IMR-90 (cell line): ENCODE results near the gene ARPC4. TPM values are rescaled to one million over a fixed set of nuclear protein-coding genes. Genes with fewer than 3 reads are reported as not detected.
A peak's percentile ranks its signal among the peaks of the same experiment; 100 is the strongest.

ENCODE experiments used
- ATAC-seq: fragments of 200-7000 bp; cut with Tn5 transposase; 2 replicates; pipeline ENCODE4 v1.9.1; 2020; ENCODE audit warnings: low read depth, mild to moderate bottlenecking, moderate library complexity
- BruUV-seq: library from RNA; stranded (reverse); fragments of 400-500 nt; replicated peaks from 2 replicates; lab custom pipeline; 2021; lab: Mats Ljungman, UMichigan
- CTCF ChIA-PET: fragments of 300-600 bp; formaldehyde crosslinking; extraction: SDS; loops from one replicate; lab custom pipeline; 2021; ENCODE audit warnings: antibody characterized with exemption; lab: Yijun Ruan, JAX
- POLR2A ChIA-PET: fragments of 300-600 bp; sonication (Branson Sonifier 250); formaldehyde crosslinking; loops from one replicate; lab custom pipeline; 2022; ENCODE audit warnings: antibody characterized with exemption; ENCODE audit not compliant: unreplicated experiment; lab: Charles Lee
- DNase-seq: peaks from one replicate; pipeline ENCODE4 v3.0.0; 2013
- H2AFZ ChIP-seq: replicated peaks from 2 replicates; pipeline ENCODE3; 2013; ENCODE audit warnings: low read length, mild to moderate bottlenecking; ENCODE audit not compliant: poor library complexity
- H2AK5ac ChIP-seq: 2 replicates; pipeline ENCODE4 v1.6.1; 2013; ENCODE audit warnings: low read depth, low read length, inconsistent platforms
- H2AK9ac ChIP-seq: replicated peaks from 2 replicates; pipeline ENCODE3; 2013; ENCODE audit warnings: mild to moderate bottlenecking, low read depth, low read length, moderate library complexity; ENCODE audit not compliant: poor library complexity
- H2BK120ac ChIP-seq: 2 replicates; pipeline ENCODE4 v1.6.1; 2013; ENCODE audit warnings: low read depth, low read length, inconsistent platforms
- H2BK15ac ChIP-seq: 3 replicates; pipeline ENCODE4 v1.6.1; 2013; ENCODE audit warnings: low read depth, low read length, inconsistent platforms
- H2BK20ac ChIP-seq: 2 replicates; pipeline ENCODE4 v1.6.1; 2013; ENCODE audit warnings: low read depth, mild to moderate bottlenecking, inconsistent platforms, low read length, moderate library complexity
- H2BK5ac ChIP-seq: 2 replicates; pipeline ENCODE4 v1.6.1; 2013; ENCODE audit warnings: mild to moderate bottlenecking, low read depth, low read length, inconsistent platforms; ENCODE audit not compliant: poor library complexity, severe bottlenecking
- H3K14ac ChIP-seq: replicated peaks from 2 replicates; pipeline ENCODE4 v1.6.1; 2013; ENCODE audit warnings: low read depth, low read length, inconsistent platforms
- H3K18ac ChIP-seq: 2 replicates; pipeline ENCODE4 v1.6.1; 2013; ENCODE audit warnings: low read depth, low read length, control low read depth
- H3K23ac ChIP-seq: 2 replicates; pipeline ENCODE4 v1.6.1; 2013; ENCODE audit warnings: low read depth, low read length, inconsistent platforms
- H3K27ac ChIP-seq: 2 replicates; pipeline ENCODE4 v1.5.1; 2013; ENCODE audit warnings: mild to moderate bottlenecking, control low read depth, low read length; ENCODE audit not compliant: insufficient read depth
- H3K27me3 ChIP-seq: 2 replicates; pipeline ENCODE4 v1.6.1; 2013; ENCODE audit warnings: low read length; ENCODE audit not compliant: control insufficient read depth, insufficient read depth
- H3K36me3 ChIP-seq: 2 replicates; pipeline ENCODE4 v1.6.1; 2013; ENCODE audit warnings: low read length, mixed read lengths; ENCODE audit not compliant: control insufficient read depth, insufficient read depth
- H3K4ac ChIP-seq: 2 replicates; pipeline ENCODE4 v1.6.1; 2013; ENCODE audit warnings: low read depth, low read length, inconsistent platforms
- H3K4me1 ChIP-seq: 2 replicates; pipeline ENCODE4 v1.6.1; 2013; ENCODE audit warnings: low read length, mixed read lengths; ENCODE audit not compliant: control insufficient read depth, insufficient read depth
- H3K4me2 ChIP-seq: 2 replicates; pipeline ENCODE4 v1.6.1; 2013; ENCODE audit warnings: low read depth, mild to moderate bottlenecking, control low read depth, low read length, moderate library complexity
- H3K4me3 ChIP-seq: 2 replicates; pipeline ENCODE4 v1.5.1; 2013; ENCODE audit warnings: low read depth, mild to moderate bottlenecking, control low read depth, low read length, moderate library complexity; ENCODE audit not compliant: insufficient read depth
- H3K56ac ChIP-seq: 2 replicates; pipeline ENCODE4 v1.6.1; 2013; ENCODE audit warnings: low read length, inconsistent platforms; ENCODE audit not compliant: insufficient read depth; ENCODE audit errors: extremely low read depth
- H3K79me1 ChIP-seq, 2 experiments: 2 replicates each; pipeline ENCODE4 v1.6.1; 2013; ENCODE audit warnings: low read length in 2 of 2, inconsistent platforms in 1 of 2, low read depth in 1 of 2
- H3K9ac ChIP-seq: 2 replicates; pipeline ENCODE4 v1.6.1; 2013; ENCODE audit warnings: low read depth, low read length, control low read depth
- H3K9me1 ChIP-seq: 2 replicates; pipeline ENCODE4 v1.6.1; 2013; ENCODE audit warnings: low read length, inconsistent platforms; ENCODE audit not compliant: insufficient read depth
- H3K9me3 ChIP-seq: 2 replicates; pipeline ENCODE4 v1.6.1; 2013; ENCODE audit warnings: low read length; ENCODE audit not compliant: control insufficient read depth, insufficient read depth
- H4K20me1 ChIP-seq: 2 replicates; pipeline ENCODE4 v1.6.1; 2013; ENCODE audit warnings: low read length, inconsistent platforms; ENCODE audit not compliant: insufficient read depth
- H4K5ac ChIP-seq: 2 replicates; pipeline ENCODE4 v1.6.1; 2013; ENCODE audit warnings: mild to moderate bottlenecking, low read depth, low read length, control low read depth
- H4K8ac ChIP-seq, 2 experiments: 2 replicates each; pipeline ENCODE4 v1.6.1; 2013; ENCODE audit warnings: low read depth in 2 of 2, low read length in 2 of 2, control low read depth in 1 of 2, inconsistent platforms in 1 of 2
- H4K91ac ChIP-seq: 2 replicates; pipeline ENCODE4 v1.6.1; 2013; ENCODE audit warnings: low read depth, low read length, inconsistent platforms; ENCODE audit not compliant: insufficient read depth
- BHLHE40 ChIP-seq: fragments of 150-350 bp; IDR thresholded peaks from 2 replicates; pipeline ENCODE4 v1.6.1; 2016; ENCODE audit warnings: mild to moderate bottlenecking, low read depth, low read length
- CEBPB ChIP-seq: IDR thresholded peaks from 2 replicates; pipeline ENCODE4 v1.6.1; 2012; ENCODE audit warnings: low read depth, low read length, improper control_type of control experiment
- CHD1 ChIP-seq: IDR thresholded peaks from 2 replicates; pipeline ENCODE4 v1.6.1; 2012; ENCODE audit warnings: low read depth, low read length, improper control_type of control experiment
- CTCF ChIP-seq: conservative IDR thresholded peaks from 2 replicates; pipeline ENCODE4 v1.5.1; 2012; ENCODE audit warnings: mild to moderate bottlenecking, low read depth, low read length, improper control_type of control experiment
- FOS ChIP-seq: fragments of 150-350 bp; IDR thresholded peaks from 2 replicates; pipeline ENCODE4 v1.6.1; 2016; ENCODE audit warnings: low read depth, low read length
- MAFK ChIP-seq: IDR thresholded peaks from 2 replicates; pipeline ENCODE4 v1.6.1; 2012; ENCODE audit warnings: low read depth, low read length, improper control_type of control experiment
- MAZ ChIP-seq: IDR thresholded peaks from 2 replicates; pipeline ENCODE4 v1.6.1; 2012; ENCODE audit warnings: low read depth, mild to moderate bottlenecking, low read length, improper control_type of control experiment, moderate library complexity, borderline replicate concordance
- MXI1 ChIP-seq: IDR thresholded peaks from 2 replicates; pipeline ENCODE4 v1.6.1; 2012; ENCODE audit warnings: low read depth, mild to moderate bottlenecking, low read length, moderate library complexity, borderline replicate concordance
- NFE2L2 ChIP-seq: fragments of 150-350 bp; IDR thresholded peaks from 2 replicates; pipeline ENCODE4 v1.6.1; 2016; ENCODE audit warnings: low read depth, mild to moderate bottlenecking, low read length
- POLR2A ChIP-seq: IDR thresholded peaks from 2 replicates; pipeline ENCODE4 v1.6.1; 2012; ENCODE audit warnings: mild to moderate bottlenecking, low read depth, low read length
- RAD21 ChIP-seq: IDR thresholded peaks from 2 replicates; pipeline ENCODE4 v1.6.1; 2012; ENCODE audit warnings: low read length, improper control_type of control experiment
- RCOR1 ChIP-seq: IDR thresholded peaks from 2 replicates; pipeline ENCODE4 v1.6.1; 2012; ENCODE audit warnings: mild to moderate bottlenecking, low read length, improper control_type of control experiment; ENCODE audit not compliant: insufficient replicate concordance
- RFX5 ChIP-seq: IDR thresholded peaks from 2 replicates; pipeline ENCODE4 v1.8.0; 2012; ENCODE audit warnings: low read depth, mild to moderate bottlenecking, low read length, moderate library complexity
- SMC3 ChIP-seq: fragments of 150-350 bp; IDR thresholded peaks from 2 replicates; pipeline ENCODE4 v1.6.1; 2016; ENCODE audit warnings: low read depth, mild to moderate bottlenecking, antibody characterized with exemption, low read length, moderate library complexity
- WGBS, 2 experiments: methylation state at CpG; one replicate each; pipeline versions ENCODE4 v1.1.5 to v1.1.7; 2013; ENCODE audit warnings: missing lambda C conversion rate in 2 of 2; ENCODE audit not compliant: insufficient read length in 1 of 2; ENCODE audit errors: extremely low coverage in 2 of 2; 5-methylcytosine and 5-hydroxymethylcytosine counted together
- dilution Hi-C: fragments of 300-500 bp; cut with HindIII; formaldehyde crosslinking; loops from one replicate; pipeline ENCODE4 v1.14.3; 2018; ENCODE audit warnings: low sequenced_read_pairs; ENCODE audit not compliant: unreplicated experiment
- in situ Hi-C: fragments of 300-500 bp; cut with MboI; formaldehyde crosslinking; loops from 3 replicates; pipeline ENCODE4 v1.14.3; 2019; ENCODE audit warnings: low sequenced_read_pairs, inconsistent platforms, mixed read lengths
- intact Hi-C: fragments of 100-400 bp; cut with micrococcal nuclease; formaldehyde crosslinking; loops from 2 replicates; pipeline ENCODE4 v1.10.0; 2022
- polyA plus RNA-seq, 3 experiments: library from polyadenylated mRNA; depleted of rRNA; stranded (reverse); fragments of >200 nt; gene quantifications; 2 replicates each; pipeline ENCODE4 v1.2.3, GENCODE V29; 2012; ENCODE audit warnings: low replicate concordance in 1 of 3
- total RNA-seq: library from RNA; depleted of rRNA; stranded (reverse); fragments of >200 nt; gene quantifications from 2 replicates; pipeline ENCODE4 v1.2.3, GENCODE V29; 2012
- TF ChIP-seq, protein P1 (sequence below): fragments of 150-350 bp; IDR thresholded peaks from 2 replicates; pipeline ENCODE4 v1.6.1; 2016; ENCODE audit warnings: low read depth, mild to moderate bottlenecking, low read length, moderate library complexity, borderline replicate concordance
- TF ChIP-seq, protein P2 (sequence below): fragments of 150-350 bp; IDR thresholded peaks from 2 replicates; pipeline ENCODE4 v1.6.1; 2017; ENCODE audit warnings: mild to moderate bottlenecking, antibody characterized with exemption, low read length, low read depth

Gene ARPC4
- total and polyA plus RNA-seq, 2 of the 4 experiments (the other 2 are of a cell fraction), result 188 to 383 TPM

DNA sequence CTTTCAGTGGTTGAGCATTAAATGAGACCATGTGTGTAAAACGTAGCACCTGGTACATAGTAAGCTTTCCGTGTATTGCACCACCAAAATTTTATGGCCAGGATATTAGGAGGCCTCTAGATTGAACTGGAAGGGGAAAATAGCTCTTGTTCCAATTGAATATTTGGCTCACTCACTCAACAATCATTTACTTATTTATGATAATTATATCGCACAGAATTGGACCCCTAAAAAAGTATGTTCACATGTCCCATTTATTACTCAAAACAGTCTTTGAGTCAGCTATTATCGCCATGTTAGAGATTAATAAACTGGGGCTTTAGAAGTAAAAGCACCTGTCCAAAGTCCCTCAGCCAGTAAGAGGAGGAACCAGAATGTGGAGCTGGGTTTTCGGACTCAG lies 12.1 kb downstream of the ARPC4 start:
- Histone ChIP-seq H3K36me3 (peaks cover 60% of the 10 kb centered on the region), H3K4me2 (no peak overlapping the region), H3K27me3 (no peaks in the 10 kb centered on the region), H2BK5ac (peak overlapping the region; percentile 82), H2BK120ac (no peak overlapping the region), H2AK5ac (no peak overlapping the region), H4K20me1 (peaks cover 26% of the 10 kb centered on the region), H3K14ac (no peak overlapping the region), H3K27ac (no peak overlapping the region), H2BK15ac (no peak overlapping the region), H2BK20ac (no peak overlapping the region), H3K18ac (no peak overlapping the region), H4K8ac (no peak overlapping the region), H3K9ac (no peak overlapping the region), H3K4me1 (peaks cover 12% of the 10 kb centered on the region), H2AFZ (no peak overlapping the region), H3K9me1 (peaks cover 5% of the 10 kb centered on the region), H3K79me1 (peaks cover 14 to 34% of the 10 kb centered on the region in 2 experiments), H3K23ac (no peak overlapping the region), H3K4me3 (no peak overlapping the region), H3K9me3 (no peaks in the 10 kb centered on the region), H2AK9ac (no peak overlapping the region), H4K5ac (no peak overlapping the region), H3K56ac (no peak overlapping the region), H3K4ac (no peak overlapping the region), H4K91ac (no peak overlapping the region)
- intact Hi-C loops (no loop called here), dilution Hi-C loops (no loop called here), in situ Hi-C loops (no loop called here)
- ATAC-seq (no peak), DNase-seq (no peak)
- TF ChIP-seq MAFK, result no peak
- no peak for TF ChIP-seq FOS
- TF ChIP-seq NFE2L2, result no peak
- no peak for TF ChIP-seq SMC3
- no peak for TF ChIP-seq RAD21
- no peak for TF ChIP-seq RFX5
- TF ChIP-seq MXI1, result no peak
- no peak for TF ChIP-seq BHLHE40
- TF ChIP-seq, protein P1, sequence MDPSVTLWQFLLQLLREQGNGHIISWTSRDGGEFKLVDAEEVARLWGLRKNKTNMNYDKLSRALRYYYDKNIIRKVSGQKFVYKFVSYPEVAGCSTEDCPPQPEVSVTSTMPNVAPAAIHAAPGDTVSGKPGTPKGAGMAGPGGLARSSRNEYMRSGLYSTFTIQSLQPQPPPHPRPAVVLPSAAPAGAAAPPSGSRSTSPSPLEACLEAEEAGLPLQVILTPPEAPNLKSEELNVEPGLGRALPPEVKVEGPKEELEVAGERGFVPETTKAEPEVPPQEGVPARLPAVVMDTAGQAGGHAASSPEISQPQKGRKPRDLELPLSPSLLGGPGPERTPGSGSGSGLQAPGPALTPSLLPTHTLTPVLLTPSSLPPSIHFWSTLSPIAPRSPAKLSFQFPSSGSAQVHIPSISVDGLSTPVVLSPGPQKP, result no peak
- TF ChIP-seq MAZ, result no peak
- TF ChIP-seq CHD1, result no peak
- no peak for TF ChIP-seq RCOR1
- no peak for TF ChIP-seq CTCF
- TF ChIP-seq CEBPB, result no peak
- no peak for TF ChIP-seq POLR2A
- TF ChIP-seq, protein P2, sequence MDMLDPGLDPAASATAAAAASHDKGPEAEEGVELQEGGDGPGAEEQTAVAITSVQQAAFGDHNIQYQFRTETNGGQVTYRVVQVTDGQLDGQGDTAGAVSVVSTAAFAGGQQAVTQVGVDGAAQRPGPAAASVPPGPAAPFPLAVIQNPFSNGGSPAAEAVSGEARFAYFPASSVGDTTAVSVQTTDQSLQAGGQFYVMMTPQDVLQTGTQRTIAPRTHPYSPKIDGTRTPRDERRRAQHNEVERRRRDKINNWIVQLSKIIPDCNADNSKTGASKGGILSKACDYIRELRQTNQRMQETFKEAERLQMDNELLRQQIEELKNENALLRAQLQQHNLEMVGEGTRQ, result no peak
- CTCF ChIA-PET, result no interaction called here
- POLR2A ChIA-PET, result no interaction called here
- WGBS, 2 experiments, result 100% methylated on average over 1 of the region's 5 CpGs; no CpG with 5 or more reads in 1 of the 2 experiments
- BruUV-seq, result no TSS peak
